HG02938 (cell line): ENCODE data around the gene POR.
"Not testable (repeated sequence)": the region's sequence is repeated elsewhere in the genome, so short reads cannot be mapped to it uniquely, and the experiment has no call there.

ENCODE experiments used
- ATAC-seq: cut with Tn5 transposase; IDR thresholded peaks from one replicate; pipeline ENCODE4 v1.9.1; 2021; ENCODE audit warnings: mild to moderate bottlenecking, moderate library complexity; ENCODE audit not compliant: unreplicated experiment

POR gene

DNA sequence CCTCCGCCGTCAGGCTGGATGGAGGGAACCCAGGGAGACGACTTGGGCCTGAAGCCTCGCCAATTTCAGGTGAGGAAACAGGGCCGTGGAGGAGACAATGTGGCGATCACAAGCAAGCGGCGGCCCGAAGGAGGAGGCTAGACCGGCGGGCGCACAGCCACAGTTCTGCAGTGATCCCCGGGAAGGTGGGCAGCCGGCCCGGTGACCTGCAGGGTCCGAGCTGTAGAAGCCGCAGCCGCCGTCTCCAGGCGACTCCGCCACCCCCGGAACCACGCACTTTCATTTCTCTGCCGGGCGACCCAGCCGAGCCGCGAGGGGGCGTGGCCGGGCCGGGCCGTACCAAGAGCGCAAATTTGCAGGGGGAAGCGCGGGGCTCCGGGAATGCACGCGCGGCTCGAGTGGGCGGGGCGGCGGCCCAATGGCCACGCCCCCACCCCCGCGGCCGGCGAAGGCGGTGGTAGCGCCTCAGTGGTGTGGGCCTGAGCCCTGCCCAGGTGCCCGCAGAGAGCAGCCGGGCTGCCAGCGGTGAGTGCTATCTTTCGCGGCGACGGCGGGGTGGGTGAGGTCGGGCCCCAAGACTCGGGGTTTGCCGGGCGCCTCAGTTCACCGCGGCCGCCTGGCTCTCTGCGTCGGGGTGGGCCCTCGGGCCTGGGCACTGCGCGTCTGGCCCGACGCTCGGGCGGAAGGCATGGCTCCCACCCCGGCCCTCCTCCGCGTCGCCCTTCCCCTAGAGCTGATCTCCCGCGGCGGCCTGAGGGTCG lies at the start of gene POR:
POR (plus strand) TSS at position 501 of the 761 bp plus-strand sequence. CDS start 38,847 bp downstream, outside the sequence.
- ATAC-seq = peak; percentile 84

DNA sequence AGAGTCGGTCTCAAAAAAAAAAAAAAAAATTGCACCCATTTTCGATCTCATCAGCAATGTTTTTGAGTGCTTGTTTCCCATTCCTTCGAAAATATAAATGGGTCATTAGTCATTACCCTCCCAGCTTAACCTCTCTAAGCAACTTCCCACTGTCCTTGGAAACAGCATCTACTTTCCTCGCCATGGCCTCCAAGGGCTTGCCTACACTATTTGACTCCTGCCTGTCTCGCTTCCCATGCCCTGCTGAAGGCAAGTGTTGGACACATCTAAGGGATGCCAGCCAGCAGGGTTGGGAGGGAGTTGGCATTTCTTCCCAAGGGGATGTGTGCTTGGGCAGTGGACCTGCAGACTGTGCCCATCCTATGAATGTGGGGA lies 48.9 kb upstream of the POR start:
- no peak for ATAC-seq

GRCh38 chr7:75866489-75867389 lies 48.2 kb upstream of the POR start:
- no peak for ATAC-seq

DNA sequence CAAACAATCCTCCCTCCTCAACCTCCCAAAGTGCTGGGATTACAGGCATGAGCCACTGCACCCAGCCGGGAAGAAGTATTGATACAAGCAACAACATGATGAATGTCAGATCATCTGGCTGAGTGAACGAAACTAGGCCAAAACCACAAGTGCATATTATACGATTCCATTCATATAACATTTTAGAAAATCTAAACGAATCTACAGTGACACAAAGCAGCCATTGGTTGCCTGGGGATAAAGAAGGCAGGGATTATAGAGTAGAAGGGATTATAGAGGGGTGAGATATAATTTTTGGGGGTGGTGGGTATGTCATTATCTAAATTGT lies 47.6 kb upstream of the POR start:
- ATAC-seq = no peak

DNA sequence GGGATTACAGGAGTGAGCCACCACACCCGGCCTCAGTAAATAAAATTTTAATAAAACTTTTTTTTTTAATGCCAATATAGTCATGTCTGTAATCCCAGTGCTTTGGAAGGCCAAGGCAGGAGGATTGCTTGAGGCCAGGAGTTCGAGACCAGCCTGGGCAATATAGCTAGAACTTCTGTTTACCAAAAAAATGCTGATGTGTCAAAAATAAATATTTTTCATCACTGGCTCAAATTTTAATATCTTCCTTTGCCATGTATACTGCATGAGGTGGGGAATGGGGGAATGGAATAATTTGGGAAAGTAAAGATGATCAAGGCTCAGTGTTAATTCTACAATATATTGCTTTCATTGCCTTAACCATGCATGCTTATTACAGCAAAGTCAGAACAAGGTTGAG lies 46.8 kb upstream of the POR start:
- no peak for ATAC-seq

- ATAC-seq = no peak
Observed at GRCh38 chr7:75869776-75870379, 45.1 kb upstream of the POR start.

DNA sequence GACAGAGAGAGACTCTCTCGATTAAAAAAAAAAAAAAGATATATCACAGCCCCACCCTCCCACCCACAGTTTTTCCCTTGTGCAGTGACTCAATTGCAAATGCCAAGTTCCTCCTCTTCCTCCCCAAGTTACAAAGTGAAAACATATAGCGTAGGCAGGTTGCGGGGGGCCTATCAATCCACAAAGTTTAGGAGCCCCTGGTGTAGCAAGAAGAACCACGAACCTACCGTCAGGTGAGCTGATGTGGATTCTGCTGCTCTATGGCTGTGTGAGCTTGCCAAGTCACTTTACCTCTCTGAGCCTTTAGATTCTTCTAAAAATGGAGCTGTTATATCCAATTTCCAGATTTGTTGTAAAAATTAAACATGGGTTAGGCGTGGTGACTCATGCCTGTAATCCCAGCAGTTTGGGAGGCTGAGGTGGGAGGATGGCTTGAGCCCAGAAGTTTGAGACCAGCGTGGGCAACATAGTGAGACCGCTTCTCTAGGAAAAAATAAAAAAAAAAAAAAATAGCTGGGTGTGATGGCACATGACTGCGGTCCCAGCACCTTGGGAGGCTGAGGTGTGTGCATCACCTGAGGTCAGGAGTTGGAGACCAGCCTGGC lies 44.3 kb upstream of the POR start:
- ATAC-seq = no peak

- ATAC-seq = no peak
Observed at GRCh38 chr7:75872073-75872782, 42.7 kb upstream of the POR start.

DNA sequence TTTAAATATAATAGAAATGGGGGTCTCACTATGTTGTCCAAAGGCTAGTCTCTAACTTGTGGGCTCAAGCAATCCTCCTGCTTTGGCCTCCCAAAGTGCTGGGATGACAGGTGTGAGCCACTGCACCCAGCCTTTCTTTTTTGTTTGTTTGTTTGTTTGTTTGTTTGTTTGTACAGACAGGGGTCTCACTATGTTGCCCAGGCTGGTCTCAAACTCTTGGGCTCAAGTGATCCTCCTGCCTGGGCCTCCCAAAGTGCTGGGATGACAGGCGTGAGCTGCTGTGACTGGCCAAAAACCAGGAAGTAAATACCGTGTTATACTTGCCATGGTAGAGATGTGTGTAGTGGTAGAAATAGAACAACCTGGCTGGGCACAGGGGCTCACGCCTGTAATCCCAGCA lies 40.8 kb upstream of the POR start:
- not testable (repeated sequence) for ATAC-seq

- no peak for ATAC-seq
Observed at GRCh38 chr7:75875113-75876080, 39.6 kb upstream of the POR start.

DNA sequence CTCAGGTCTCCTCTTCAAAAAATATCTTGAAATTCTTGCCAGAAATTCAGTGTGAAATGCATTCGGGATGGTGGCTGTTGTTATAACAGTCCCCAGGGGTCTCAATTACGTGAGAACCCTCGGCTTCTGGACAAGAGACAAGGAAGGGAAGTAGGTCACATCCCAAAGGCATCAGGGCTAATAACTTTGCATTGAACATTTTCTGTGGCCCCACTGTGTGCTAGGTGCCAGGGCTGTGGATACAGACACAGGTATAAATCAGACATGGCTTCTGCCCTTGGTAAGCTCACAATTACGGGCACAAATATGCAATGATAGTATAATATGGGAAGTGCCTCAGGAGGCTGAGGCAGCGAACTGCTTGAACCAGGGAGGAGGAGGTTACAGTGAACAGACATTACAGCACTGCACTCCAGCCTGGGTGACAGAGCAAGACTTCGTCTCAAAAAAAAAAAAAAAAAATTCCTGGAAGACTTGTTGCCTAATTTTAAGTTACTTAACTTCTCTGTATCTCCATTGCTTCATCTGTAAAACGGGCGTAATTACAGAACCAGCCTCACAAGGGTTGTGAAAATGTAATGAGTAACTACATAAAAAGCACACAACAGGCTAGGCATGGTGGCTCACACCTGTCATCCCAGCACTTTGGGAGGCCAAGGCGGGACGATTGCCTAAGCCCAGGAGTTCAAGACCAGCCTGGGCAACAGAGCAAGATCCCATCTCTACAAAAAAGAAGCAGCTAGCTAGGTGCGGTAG lies 38.7 kb upstream of the POR start:
- no peak for ATAC-seq

- ATAC-seq = peak; percentile 30
Observed at GRCh38 chr7:75878312-75878768, 36.6 kb upstream of the POR start.

DNA sequence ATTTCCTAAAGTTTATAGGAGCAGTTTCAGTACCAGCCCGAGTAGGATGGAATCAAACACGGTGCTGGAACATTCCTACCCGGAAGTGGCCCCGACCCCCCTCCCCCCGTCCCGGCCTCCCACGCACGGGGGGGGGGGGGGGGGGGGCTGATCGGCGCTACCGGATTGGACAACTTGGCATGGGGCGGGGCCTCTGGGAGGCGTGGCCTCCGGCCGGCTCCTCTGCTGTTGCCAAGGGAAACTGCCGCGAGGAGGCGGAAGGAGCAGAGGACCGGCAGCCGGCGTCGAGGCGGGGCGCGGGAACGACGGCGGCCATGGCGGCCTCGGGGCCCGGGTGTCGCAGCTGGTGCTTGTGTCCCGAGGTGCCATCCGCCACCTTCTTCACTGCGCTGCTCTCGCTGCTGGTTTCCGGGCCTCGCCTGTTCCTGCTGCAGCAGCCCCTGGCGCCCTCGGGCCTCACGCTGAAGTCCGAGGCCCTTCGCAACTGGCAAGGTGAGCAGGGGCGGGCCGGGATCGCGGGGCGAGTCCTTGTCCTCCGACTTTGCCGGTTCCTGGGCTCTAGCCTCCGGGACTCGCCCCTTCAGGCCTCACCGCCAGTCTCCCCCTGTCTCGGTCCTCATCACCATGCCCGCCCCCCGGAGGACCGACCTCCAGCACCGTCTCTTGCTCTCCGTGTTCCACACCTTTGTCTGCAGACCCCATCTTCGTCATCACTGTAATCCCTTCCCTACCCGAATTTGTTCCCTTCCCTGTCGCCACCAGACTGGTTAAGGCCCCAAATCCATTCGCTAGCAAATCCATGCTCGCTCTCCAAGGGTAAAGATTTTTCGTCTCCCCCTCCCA lies 36.0 kb upstream of the POR start, which contains the start of gene RHBDD2:
RHBDD2 (plus strand) TSS at position 266 of the 843 bp plus-strand sequence; CDS start at position 315, 49 bp downstream.
- peak; percentile 83 for ATAC-seq

- ATAC-seq = no peak
Observed at GRCh38 chr7:75879771-75880184, 35.2 kb upstream of the POR start.

GRCh38 chr7:75880242-75880641 lies 34.7 kb upstream of the POR start:
- no peak for ATAC-seq

GRCh38 chr7:75881436-75882095 lies 33.4 kb upstream of the POR start:
- ATAC-seq = no peak

- ATAC-seq = not testable (repeated sequence)
Observed at GRCh38 chr7:75883265-75883824, 31.6 kb upstream of the POR start.
